HEK293 (cell line): ENCODE data around the gene RORC.
A peak's percentile ranks its signal among the peaks of the same experiment; 100 is the strongest.

Source experiments
- CTCF ChIA-PET: fragments of 350-600 bp; formaldehyde crosslinking; extraction: SDS; loops from one replicate; lab custom pipeline; 2021; ENCODE audit warnings: antibody characterized with exemption; lab: Yijun Ruan, JAX
- POLR2A ChIA-PET: fragments of 300-600 bp; formaldehyde crosslinking; extraction: SDS; loops from one replicate; lab custom pipeline; 2020; ENCODE audit warnings: antibody characterized with exemption, inconsistent platforms; lab: Yijun Ruan, JAX
- H3K27ac ChIP-seq: fragments of 200-500 bp; sonication (Bioruptor generic); 2 replicates; pipeline ENCODE4 v1.5.1; 2014; ENCODE audit warnings: low read depth, low read length, control low read depth, inconsistent platforms; ENCODE audit errors: extremely low read depth
- H3K36me3 ChIP-seq, 2 experiments: fragments of 200-500 bp in 1 of 2; sonication (Bioruptor generic) in 1 of 2; 1 replicate in 1 of 2; 2 replicates in 1 of 2; pipeline ENCODE4 v1.5.1; 2014 to 2017; ENCODE audit warnings: inconsistent platforms in 2 of 2, low read length in 2 of 2; ENCODE audit not compliant: control insufficient read depth in 2 of 2, insufficient read depth in 1 of 2
- H3K4me1 ChIP-seq: fragments of 200-500 bp; sonication (Bioruptor generic); 2 replicates; pipeline ENCODE4 v1.5.1; 2014; ENCODE audit warnings: mild to moderate bottlenecking, low read length, inconsistent platforms; ENCODE audit not compliant: control insufficient read depth, insufficient read depth
- H3K4me3 ChIP-seq: 2 replicates; pipeline ENCODE4 v1.5.1; 2011; ENCODE audit warnings: low read depth, mild to moderate bottlenecking, control low read depth, low read length, moderate library complexity
- H3K9me3 ChIP-seq: fragments of 200-500 bp; sonication (Bioruptor generic); 2 replicates; pipeline ENCODE4 v1.5.1; 2014; ENCODE audit warnings: low read depth, low read length, inconsistent platforms; ENCODE audit not compliant: control insufficient read depth, insufficient read depth
- AEBP2 ChIP-seq: fragments of 450-650 bp; formaldehyde crosslinking; IDR thresholded peaks from 2 replicates; pipeline ENCODE4 v1.5.1; 2016; ENCODE audit warnings: missing biosample characterization, missing genetic modification characterization, borderline replicate concordance
- KLF16 ChIP-seq: fragments of 450-650 bp; formaldehyde crosslinking; IDR thresholded peaks from 2 replicates; pipeline ENCODE4 v1.5.1; 2017; ENCODE audit warnings: missing biosample characterization, missing genetic modification characterization
- MEIS1 ChIP-seq: sonication (generic); formaldehyde crosslinking; IDR thresholded peaks from 2 replicates; pipeline ENCODE4 v1.8.1; 2022; ENCODE audit warnings: missing genetic modification reagents, mild to moderate bottlenecking, borderline replicate concordance
- PRDM1 ChIP-seq: fragments of 450-650 bp; formaldehyde crosslinking; IDR thresholded peaks from 2 replicates; pipeline ENCODE4; 2016; ENCODE audit warnings: missing biosample characterization, missing genetic modification characterization
- ZBTB17 ChIP-seq: fragments of 450-650 bp; formaldehyde crosslinking; IDR thresholded peaks from 2 replicates; pipeline ENCODE4 v1.5.1; 2016; ENCODE audit warnings: missing biosample characterization, missing genetic modification characterization
- ZBTB48 ChIP-seq: fragments of 450-650 bp; formaldehyde crosslinking; IDR thresholded peaks from 2 replicates; pipeline ENCODE4 v1.5.1; 2016; ENCODE audit warnings: missing biosample characterization, missing genetic modification characterization
- ZIC2 ChIP-seq: fragments of 450-650 bp; formaldehyde crosslinking; IDR thresholded peaks from 2 replicates; pipeline ENCODE4 v1.5.1; 2016; ENCODE audit warnings: missing biosample characterization, missing genetic modification characterization
- ZNF280C ChIP-seq: fragments of 450-650 bp; formaldehyde crosslinking; IDR thresholded peaks from 2 replicates; pipeline ENCODE4 v1.5.1; 2016; ENCODE audit warnings: missing biosample characterization, missing genetic modification characterization
- ZNF366 ChIP-seq: fragments of 450-650 bp; formaldehyde crosslinking; conservative IDR thresholded peaks from 2 replicates; pipeline ENCODE4 v1.5.1; 2016; ENCODE audit warnings: missing biosample characterization, missing genetic modification characterization
- ZNF394 ChIP-seq: fragments of 450-650 bp; formaldehyde crosslinking; IDR thresholded peaks from 2 replicates; pipeline ENCODE4 v1.5.1; 2016; ENCODE audit warnings: missing biosample characterization, missing genetic modification characterization, mild to moderate bottlenecking, moderate library complexity, borderline replicate concordance
- ZNF48 ChIP-seq: fragments of 450-650 bp; formaldehyde crosslinking; IDR thresholded peaks from 2 replicates; pipeline ENCODE4 v1.5.1; 2016; ENCODE audit warnings: missing biosample characterization, missing genetic modification characterization
- ZNF596 ChIP-seq: fragments of 450-650 bp; IDR thresholded peaks from 2 replicates; pipeline ENCODE4 v1.5.0; 2018; ENCODE audit warnings: missing biosample characterization, mild to moderate bottlenecking, missing genetic modification characterization, moderate library complexity
- ZSCAN16 ChIP-seq: fragments of 450-650 bp; formaldehyde crosslinking; IDR thresholded peaks from 2 replicates; pipeline ENCODE4 v1.5.1; 2016; ENCODE audit warnings: missing biosample characterization, missing genetic modification characterization
- TF ChIP-seq, protein P1 (sequence below): fragments of 450-650 bp; formaldehyde crosslinking; IDR thresholded peaks from 2 replicates; pipeline ENCODE4 v1.5.1; 2017; ENCODE audit warnings: missing biosample characterization, missing genetic modification characterization

The RORC gene

DNA sequence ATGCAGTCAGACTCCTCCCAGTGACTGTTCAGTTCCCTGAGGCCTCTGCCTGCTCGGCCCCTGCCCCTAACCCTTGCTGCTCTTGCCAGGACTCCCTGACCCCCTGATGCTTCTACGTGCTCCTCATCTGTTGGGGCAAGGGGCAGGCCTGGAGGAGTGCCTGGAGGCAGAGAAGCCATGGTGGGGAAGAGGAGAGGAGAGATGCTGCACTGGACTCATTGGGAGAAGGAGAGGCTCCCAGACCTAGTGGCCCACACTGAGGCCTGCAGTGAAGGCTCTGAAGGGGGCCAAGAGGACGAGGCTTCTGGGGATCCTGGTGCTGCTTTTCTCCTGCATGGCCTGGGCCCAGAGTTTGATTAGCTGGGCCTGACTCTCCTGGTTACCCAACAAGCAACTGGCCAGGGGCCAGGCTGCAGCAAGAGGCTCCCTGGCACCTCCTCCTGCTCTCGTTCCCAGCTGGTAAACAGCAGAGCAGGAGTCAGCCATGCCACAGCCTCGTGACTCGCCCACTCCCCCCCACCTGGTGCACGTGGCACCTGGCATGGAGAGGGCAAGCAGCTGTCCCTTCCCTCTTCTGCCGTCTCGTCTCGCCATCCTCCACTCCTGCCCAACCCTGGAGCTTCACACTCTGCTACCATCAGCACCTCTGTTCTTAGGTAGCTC lies 847 bp upstream of the RORC start:
- POLR2A ChIA-PET: no interaction called here
- Histone ChIP-seq H3K4me3 (no peak overlapping the region), H3K36me3 (no peaks in the 10 kb centered on the region), H3K27ac (no peak overlapping the region), H3K9me3 (no peaks in the 10 kb centered on the region), H3K4me1 (peaks cover 2% of the 10 kb centered on the region)
- peak; percentile 94 for TF ChIP-seq ZBTB17 (tag by site-specific recombination)
- no peak for TF ChIP-seq MEIS1 (CRISPR knock-in tag)
- peak; percentile 58; the same call in 1 of the 2 replicates for TF ChIP-seq ZBTB48 (tag by site-specific recombination)
- TF ChIP-seq ZIC2: peak; percentile 62
- TF ChIP-seq ZNF366 (tag by site-specific recombination): no peak
- TF ChIP-seq ZNF280C (tag by site-specific recombination): no peak
- CTCF ChIA-PET: interaction anchor here (0.5 to 1.0 kb wide), 3 partner anchors 69 to 1555 kb away, joined by 4 to 5 read pairs (median 5); partner anchors contain the start of gene MRPL9

- Histone ChIP-seq H3K4me1 (peaks cover 2% of the 10 kb centered on the region), H3K4me3 (no peak overlapping the region), H3K36me3 (no peaks in the 10 kb centered on the region), H3K27ac (no peak overlapping the region), H3K9me3 (no peaks in the 10 kb centered on the region)
- TF ChIP-seq ZSCAN16 (tag by site-specific recombination): no peak
- TF ChIP-seq ZNF596: no peak
- TF ChIP-seq PRDM1 (tag by site-specific recombination): peak; percentile 54
- peak; percentile 40; the same call in 1 of the 2 replicates for TF ChIP-seq ZNF394
- TF ChIP-seq ZNF48 (tag by site-specific recombination): no peak
- TF ChIP-seq AEBP2 (tag by site-specific recombination): no peak
- CTCF ChIA-PET: no interaction called here
- POLR2A ChIA-PET: interaction anchor here (0.6 to 0.7 kb wide), 2 partner anchors 126 to 449 kb away, joined by 4 read pairs; no protein-coding TSS in a partner anchor
Observed at GRCh38 chr1:151831256-151831591, 378 bp downstream of the RORC start.

GRCh38 chr1:151830055-151830454 lies 1.5 kb downstream of the RORC start:
- TF ChIP-seq KLF16 (tag by site-specific recombination): no peak
- TF ChIP-seq, protein P1, sequence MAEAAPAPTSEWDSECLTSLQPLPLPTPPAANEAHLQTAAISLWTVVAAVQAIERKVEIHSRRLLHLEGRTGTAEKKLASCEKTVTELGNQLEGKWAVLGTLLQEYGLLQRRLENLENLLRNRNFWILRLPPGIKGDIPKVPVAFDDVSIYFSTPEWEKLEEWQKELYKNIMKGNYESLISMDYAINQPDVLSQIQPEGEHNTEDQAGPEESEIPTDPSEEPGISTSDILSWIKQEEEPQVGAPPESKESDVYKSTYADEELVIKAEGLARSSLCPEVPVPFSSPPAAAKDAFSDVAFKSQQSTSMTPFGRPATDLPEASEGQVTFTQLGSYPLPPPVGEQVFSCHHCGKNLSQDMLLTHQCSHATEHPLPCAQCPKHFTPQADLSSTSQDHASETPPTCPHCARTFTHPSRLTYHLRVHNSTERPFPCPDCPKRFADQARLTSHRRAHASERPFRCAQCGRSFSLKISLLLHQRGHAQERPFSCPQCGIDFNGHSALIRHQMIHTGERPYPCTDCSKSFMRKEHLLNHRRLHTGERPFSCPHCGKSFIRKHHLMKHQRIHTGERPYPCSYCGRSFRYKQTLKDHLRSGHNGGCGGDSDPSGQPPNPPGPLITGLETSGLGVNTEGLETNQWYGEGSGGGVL (tag by site-specific recombination): peak; percentile 45; the same call in 1 of the 2 replicates
- H3K9me3 ChIP-seq: no peaks in the 10 kb centered on the region
- ChIA-PET POLR2A (interaction anchor here (0.7 kb wide), 1 partner anchor 547 kb away, joined by 4 read pairs; no protein-coding TSS in a partner anchor), CTCF (interaction anchor here (0.6 to 0.7 kb wide), 3 partner anchors 12 to 489 kb away, joined by 3 read pairs; no protein-coding TSS in a partner anchor)
- no peak overlapping the region for H3K27ac ChIP-seq
- H3K4me1 ChIP-seq: peaks cover 2% of the 10 kb centered on the region
- no peak overlapping the region for H3K4me3 ChIP-seq
- no peaks in the 10 kb centered on the region for H3K36me3 ChIP-seq
